Middle frontal gyrus (tissue), 1 donor: ENCODE data around the gene TMCO4.

ENCODE experiments used
- DNase-seq: peaks from one replicate; pipeline ENCODE4 v3.0.0-alpha.2; 2015; ENCODE audit warnings: low spot score; ENCODE audit errors: extremely low spot score

TMCO4 gene

DNA sequence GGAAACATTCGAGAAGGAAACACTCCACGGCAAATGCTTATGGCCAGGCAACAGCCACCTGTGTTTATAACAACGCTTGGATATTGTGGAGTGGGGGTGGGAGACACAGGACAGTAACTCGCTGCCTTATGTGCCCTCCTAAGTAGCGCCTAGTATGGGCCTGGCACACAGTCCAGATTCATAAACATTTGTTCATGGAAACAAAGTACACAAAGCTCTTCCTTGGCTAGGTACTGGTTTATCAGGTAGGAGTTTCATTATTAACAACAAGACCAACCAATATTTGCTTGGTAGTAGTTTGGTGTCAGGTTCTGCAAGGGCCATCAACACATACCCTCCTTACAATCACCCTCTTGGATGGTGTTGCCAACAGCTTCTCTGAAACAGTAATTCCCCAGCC is 23.4 kb downstream of the TMCO4 start:
- no peak for DNase-seq

DNA sequence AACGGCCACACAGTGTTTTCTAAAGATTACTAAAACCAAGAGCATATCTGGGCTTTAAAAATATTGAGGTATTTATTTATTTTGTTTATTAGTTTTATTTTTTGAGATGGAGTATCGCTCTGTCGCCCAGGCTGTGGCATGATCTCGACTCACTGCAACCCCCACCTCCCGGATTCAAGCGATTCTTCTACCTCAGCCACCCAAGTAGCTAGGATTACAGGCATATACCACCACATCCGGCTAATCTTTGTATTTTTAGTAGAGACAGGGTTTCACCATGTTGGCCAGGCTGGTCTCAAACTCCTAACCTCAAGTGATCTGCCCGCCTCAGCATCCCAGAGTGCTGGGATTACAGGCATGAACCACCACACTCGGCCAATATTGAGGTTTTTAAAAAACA is 23.9 kb downstream of the TMCO4 start:
- no peak for DNase-seq

DNA sequence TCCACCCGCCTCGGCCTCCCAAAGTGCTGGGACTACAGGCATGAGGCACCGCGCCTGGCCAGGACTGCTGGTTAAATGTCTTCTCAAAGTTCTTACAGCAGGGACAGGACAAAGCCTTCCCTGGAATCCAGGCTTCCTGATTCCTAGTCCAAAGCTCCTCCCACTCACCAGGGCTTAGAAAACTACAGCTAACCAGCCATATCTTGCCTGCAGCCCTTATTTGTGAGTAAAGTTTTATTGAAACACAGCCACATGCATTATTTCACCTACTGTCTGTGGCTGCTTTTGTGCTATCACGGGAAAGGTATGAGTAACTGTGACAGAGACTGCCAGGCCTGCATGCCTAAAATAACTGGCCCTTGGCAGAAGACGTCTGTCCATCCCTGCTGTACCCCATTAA is 24.4 kb downstream of the TMCO4 start:
- no peak for DNase-seq

DNA sequence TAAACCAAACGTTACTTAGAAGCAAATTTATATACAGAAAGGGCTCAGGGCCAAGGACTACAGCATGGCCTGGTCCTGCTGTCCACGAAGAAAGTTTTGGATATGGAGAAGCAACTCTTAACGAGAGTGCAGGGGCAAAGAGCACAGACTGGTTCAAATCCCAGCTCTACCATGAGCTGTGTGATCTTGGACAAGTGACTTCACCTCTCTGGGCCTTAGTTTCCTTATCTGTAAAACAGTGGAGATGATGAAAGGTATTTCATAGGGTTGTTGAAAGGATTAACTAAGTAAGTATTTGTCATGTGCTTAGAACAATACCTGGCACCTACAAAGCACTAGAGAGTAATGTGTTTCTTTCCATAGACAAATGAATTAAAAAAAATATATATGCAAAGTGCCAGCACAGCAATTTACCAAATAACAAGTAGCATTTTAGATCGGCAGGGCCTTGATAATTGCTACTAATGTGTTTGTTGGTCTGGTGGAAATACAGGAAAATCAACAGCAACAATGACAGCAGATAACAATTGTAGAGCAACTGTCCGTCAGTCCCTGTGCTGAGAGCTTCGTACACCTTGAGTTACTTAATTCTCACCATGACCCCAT is 25.4 kb downstream of the TMCO4 start:
- DNase-seq, result no peak

DNA sequence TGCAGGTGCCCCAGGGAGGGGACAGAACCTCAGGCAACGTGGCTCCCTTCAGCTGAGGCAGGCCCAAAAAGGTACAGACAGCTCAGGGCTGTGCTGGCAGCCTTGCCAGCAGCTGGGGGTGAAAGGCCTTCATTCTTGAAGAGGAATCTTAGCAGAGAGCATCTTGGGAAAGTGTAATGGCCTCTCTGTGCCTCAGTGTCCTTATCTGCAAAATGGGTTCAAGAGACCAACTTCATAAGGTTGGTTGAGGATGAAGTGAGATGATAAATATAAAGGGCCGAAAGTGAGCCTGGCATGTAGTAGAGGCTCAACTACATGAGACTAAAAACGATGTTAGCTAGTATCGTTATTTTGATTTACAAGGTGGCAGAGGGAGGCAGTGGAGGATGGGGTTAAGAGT is 26.2 kb downstream of the TMCO4 start:
- DNase-seq, result no peak

DNA sequence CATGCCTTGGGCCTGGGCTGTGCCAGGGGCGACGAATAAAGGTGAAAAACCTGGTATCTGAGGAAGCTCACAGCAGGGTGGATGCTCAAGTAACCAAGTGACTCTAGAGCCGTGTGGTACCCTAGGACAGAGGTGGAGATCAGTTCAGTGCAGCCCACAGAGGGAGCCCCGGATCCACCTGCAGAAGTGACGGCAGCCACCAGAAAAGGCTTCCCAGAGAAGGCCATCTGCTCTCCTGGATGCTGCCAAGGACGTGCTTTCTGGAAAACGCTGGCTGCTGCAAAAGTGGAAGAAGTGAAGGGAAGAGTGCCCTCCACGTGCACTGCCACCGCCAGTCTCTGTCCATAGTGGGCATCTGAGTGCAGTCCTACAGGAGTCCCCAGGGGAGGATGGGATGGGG is 27.7 kb downstream of the TMCO4 start:
- DNase-seq, result no peak

DNA sequence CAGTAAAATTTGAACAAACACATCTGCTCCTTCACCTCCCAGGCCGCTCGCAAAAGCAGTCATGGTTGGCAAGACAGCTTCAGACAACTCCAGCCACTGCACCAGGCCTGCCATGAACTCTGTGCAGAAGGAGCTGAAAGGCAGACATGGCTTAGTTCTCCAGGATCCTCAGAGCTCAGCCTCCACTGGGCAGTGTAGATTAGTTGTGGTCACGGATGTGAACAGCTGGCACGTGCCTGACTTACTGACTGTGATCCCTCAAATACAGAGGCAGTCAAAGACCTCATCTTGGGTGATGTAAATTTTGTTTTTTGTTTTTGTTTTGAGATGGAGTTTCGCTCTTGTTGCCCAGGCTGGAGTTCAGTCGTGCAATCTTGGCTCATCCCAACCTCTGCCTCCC is 28.4 kb downstream of the TMCO4 start:
- no peak for DNase-seq

DNA sequence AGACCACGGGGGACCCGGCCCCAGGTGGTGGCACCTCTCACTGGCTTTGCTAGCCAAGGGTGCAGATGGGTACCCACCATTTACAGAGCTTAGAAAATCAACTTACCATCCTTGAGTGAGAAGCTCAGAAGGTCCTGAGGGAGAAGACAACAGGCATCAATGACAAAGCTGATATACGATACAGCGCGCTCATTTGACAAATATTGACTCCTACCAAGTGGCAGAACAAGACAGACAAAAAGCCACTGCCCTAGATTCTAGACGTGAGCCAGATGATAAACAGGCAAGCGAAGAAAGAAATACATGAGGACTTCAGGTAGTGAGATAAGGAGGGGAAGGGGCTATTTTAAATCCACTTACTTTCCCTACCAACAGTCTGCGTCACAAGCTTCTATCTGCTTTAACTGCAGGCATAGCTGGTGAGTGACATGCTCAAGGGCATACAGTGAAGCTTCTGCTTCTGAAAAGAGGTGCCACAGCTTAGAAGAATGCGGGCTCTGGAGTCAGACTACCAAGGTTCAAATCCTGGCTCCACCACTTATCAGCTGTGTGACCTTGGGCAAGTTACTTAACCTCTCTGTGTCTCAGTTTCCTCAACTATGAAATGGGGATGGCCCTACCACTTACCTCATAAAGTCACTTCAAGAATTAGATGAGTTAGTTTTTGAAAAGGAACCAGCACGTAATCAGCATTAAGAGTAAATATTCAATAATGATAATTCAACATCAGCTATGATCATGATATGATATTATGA is 29.1 kb downstream of the TMCO4 start:
- DNase-seq, result no peak

DNA sequence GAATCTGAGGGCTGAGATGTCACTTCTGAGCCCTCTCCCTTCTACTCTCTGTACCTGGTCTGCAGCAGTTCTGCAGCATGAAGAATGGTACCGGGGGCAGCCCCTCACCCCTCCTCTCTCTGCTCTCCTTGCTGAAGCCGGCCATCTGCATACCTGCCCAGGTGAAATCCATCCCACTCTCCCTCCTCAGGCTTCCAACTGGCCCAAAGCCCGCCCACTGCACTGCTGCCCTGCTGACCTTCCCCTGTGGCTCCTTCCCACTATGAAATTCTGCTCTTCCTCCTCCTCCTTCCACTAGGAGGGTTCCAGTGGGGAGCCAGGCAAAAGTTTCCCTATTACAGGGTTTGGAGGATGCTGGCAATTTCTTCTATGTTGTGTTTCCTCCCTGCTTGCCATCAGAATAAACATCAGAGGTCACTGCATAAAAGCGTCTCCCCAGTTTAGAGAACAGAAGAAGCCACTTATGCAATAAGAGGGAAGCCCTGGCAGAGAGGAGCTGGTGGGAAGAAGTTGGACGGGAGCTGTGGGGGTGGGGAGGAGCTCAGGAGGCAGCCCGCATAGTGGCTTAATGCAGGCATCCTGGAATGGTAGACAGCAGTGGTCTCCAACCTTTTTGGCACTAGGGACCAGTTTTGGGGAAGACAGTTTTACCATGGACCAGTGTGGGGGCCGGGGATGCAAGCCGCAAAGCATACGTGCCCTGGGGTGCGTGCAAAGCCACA is 30.3 kb downstream of the TMCO4 start:
- DNase-seq, result no peak

DNA sequence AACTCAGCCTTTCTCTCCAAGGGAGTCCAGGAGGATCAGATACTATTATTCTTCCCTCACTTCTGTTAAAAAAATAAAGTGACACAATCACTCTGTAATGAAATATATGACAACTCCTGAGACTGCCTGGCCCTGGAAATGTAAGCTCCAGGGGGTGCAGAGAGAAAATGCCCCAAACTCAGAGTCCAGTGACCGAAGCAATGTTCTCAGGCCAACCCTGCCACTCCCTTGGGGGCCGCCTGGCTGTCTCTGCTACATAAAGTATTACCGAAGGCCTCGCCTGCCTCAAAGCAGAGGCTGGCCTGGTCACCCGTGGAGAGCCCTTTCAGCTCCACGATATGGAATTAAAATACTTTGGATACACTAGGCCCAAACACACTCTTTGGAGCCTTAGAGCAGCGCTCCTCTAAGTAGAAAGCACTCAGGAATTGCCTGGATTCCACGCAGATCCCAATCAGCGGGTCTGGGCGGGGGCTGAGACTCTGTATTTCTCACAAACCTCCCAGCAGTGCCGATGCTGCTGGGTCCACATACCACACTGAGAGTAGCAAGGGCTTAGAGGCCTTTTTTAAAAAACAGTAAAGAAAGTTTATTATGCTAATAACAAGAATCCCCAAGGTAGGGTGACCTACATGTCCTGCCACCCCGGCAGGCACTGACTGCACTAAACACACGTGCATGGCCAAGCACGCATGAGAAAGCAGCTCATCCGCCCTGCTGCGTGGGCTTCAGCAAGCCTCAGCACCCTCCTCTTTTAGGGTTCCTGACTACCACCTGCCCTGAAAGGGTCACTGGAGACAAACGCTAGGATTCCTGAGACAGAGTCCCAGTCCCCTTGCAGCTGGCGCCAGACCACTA is 31.1 kb downstream of the TMCO4 start:
- no peak for DNase-seq

DNA sequence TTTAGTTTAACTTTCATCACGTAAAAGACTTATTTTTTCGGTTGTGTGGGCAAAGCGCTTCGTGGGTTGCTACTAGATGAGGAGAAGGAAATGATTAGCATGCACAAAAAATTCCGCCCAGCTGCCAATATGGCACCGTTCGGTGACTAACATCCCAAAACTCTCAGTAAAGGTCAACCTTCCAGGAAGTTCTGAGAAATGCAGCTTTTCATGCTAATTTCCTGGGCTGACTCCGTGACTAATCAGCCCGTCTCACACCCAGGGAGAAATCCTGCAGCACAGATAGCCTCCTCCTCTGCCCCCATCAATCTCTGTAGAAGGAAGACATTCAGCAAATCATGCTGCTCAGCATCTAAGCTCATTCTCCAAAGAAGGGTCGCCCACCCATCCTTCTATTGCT is 34.1 kb downstream of the TMCO4 start:
- no peak for DNase-seq

DNA sequence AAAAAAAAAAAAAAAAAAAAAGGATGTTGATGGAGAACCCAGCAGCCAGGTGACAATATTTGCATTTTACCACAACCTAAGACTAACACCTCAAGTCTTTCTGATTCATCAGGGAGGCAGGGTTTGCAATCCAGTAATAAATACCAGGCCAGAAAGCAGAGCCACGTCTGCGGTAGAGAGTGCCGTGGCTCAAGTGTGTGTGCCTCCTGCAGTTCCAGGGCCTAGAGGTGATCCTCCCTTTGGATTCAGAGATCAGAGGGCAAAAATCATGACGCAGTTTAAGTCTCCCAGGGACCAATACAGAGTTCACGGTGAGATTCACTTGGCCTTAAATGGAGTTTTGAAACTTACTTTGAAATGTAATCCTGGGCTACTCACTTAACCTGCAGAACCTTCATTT is 34.9 kb downstream of the TMCO4 start:
- no peak for DNase-seq

DNA sequence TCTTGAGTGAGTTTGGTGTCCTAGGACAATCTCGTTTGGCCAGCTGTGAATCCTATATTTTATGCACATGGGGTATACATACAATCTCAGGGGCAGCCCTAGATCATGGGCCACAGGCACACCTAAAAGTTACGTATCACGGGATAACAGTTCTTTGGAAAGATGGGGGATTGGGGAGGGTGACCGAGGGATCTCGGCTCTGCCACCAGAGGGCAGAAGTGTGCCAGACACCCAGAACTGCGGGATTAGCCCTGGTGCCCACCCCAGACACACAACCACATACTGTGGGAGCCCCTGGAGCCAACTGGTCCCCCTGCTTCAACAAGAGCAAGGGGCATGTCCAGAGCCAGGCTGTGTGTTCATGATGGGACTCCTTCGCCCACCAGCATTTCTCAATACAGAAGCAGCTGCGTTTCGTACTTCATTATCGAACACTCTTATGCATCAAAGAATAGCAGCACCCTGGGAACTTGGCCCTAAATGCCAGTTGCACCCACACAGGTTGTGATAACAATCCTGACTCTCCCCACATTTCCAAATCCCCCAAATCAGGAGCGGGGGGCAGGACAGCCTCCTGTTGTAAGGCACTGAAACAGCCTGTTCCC is 37.4 kb downstream of the TMCO4 start:
- DNase-seq, result no peak

DNA sequence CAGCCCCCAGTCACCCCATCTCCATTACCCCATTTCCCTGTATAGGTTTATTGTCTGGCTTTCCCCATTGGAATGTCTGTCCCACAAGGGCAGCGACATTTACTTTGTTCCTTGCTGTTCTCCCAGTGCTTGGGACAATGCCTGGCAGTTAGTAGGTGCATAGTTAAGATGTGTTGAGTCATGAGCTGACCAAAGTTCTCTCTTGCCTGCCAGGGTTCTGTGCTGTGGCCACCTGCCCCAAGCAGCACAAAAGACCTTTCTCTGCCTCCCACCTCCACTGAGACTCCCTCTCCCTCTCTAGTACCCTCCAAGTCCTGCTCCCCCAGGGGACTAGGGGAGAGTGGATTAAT is 40.0 kb downstream of the TMCO4 start:
- DNase-seq, result no peak

DNA sequence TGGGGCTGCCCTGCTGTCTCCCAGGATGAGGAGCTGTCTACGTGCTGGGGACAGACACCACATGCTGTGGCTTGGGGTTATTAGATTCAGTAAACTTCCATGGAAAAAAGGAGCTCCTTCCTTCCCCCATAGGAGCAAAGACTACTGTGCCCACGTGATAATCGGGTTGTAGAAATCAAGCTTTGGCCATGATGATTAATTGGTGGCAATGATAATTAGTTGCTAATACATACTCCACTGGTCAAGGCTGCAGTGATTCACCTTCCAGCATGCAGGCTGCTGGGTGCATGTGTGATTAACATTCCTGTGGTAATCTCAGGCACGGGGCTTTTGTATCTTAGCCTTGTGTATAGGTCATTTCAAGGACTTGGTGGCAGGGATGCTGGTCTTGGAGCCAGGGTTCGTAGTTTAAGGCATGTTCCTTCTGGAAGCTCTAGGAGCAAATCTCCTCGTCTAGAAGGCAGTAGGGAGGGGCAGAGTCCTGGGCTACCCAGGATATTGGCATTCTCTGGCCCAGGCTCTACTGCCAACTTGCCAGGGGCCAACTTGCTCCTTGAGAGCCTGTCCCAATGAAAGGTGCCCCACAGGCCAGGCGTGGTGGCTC is 41.4 kb downstream of the TMCO4 start:
- no peak for DNase-seq

DNA sequence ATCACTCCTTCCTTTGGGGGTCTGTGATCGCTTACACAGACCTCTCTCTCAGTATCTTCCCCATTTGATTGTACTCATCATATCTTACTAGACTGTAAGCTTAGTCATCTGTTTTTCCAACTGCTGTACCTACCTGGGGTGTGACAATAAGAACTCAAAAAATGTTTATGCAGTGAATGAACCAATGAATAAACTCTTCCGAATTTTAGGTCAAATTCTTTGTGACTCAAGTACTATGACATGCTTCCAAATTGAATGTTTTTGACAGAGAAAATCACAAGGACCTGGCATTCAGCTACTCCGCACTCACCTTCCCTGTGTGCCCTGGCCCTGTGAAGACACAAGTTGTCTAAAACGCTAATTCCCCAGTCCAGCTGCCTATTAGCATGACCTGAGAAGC is 42.1 kb downstream of the TMCO4 start:
- DNase-seq, result no peak

DNA sequence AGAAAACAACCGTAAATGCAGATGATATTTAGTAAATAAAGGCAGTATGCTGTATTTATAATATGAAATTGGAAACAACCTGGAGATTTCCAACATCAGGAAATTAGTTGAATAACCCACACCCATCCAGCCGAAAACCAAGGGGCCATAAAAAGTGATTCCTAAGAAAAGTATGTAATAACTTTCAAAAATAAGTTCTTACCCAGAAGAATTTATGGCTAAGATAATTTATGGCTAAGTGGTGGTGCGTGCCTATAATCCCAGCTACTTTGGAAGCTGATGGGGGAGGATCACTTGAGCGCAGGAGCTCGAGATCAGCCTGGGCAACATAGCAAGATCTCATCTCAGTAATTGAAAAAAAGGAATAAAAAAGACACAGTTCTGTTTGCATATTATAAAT is 43.2 kb downstream of the TMCO4 start:
- no peak for DNase-seq

DNA sequence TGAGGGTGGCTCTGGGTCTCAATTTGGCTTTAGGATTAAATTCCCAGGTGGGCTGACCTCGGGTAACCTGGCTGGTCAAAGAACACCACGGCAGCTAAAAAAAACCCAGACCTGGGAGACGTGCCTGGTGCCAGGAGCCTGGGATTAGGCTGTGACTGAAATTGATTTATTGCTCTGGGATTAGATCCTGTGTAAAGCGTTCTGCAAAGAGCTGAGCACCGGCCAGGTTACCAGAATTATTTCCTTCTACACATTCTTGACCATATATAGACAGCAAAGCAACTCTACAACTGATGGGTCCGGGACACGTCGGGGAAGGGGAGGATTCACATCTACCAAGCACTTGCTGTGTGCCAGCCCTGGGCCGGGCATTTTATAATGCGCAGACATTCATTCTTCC is 45.2 kb downstream of the TMCO4 start:
- no peak for DNase-seq

DNA sequence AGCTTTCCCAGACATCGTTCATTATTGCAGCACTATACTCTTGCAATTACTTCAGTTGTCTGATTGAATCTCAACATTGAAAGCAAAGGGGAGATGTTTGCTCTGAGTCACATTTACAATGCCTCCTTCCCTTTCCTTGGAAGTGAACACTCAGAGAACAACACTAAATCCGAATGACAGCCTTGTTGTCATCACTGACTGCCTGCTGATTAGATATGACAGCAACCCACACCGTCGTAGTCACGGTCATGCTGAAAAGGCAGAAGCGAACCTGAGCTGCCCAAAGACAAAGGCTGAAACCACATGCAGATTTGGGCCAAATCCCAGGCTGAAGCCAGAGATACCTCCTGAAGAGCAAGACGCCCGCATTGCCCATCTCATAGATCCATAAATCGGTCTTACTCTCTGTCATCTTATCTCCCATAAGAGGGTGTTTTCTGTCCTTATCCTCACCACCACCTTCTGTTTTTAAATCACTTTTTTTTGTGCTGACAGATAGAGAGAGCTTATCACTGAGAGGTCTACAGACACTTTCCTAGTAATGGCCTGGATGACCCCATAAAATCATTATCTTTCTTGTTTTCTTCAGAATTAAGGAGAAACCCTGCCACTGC is 47.5 kb downstream of the TMCO4 start:
- DNase-seq, result no peak

DNA sequence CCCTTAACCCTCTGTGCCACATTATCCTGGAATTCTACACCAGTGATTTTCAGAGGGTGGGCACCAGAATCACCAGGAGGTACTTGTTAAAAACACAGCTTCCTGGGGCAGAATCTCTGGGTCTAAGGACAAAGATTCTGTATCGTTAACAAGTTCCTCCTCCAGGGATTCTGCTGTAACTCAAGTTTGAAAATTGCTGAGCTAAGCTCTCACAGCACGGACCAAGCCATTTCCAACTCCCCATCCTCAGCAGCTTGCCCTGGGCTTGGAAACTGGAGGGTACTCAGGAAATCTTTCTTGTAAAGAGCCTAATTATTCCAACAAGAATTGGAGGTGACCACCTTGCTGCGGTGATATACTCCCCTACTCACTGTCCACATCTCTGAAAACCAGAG is 48.8 kb downstream of the TMCO4 start:
- no peak for DNase-seq
